GM06990 (cell line): ENCODE results near the gene BCAR3.
A peak's percentile ranks its signal among the peaks of the same experiment; 100 is the strongest.

Source experiments
- DNase-seq: peaks from one replicate; pipeline ENCODE4 v3.0.0-alpha.2; 2011; ENCODE audit not compliant: insufficient read length; ENCODE audit errors: extremely low read depth
- H3K27me3 ChIP-seq: replicated peaks from 2 replicates; pipeline ENCODE4 v1.6.0; 2011; ENCODE audit warnings: low read length; ENCODE audit not compliant: control insufficient read depth, insufficient read depth
- H3K36me3 ChIP-seq: 2 replicates; pipeline ENCODE4 v1.5.1; 2011; ENCODE audit warnings: low read length; ENCODE audit not compliant: control insufficient read depth, insufficient read depth
- H3K4me3 ChIP-seq: replicated peaks from 2 replicates; pipeline ENCODE4 v1.5.1; 2011; ENCODE audit warnings: low read depth, mild to moderate bottlenecking, control low read depth, low read length
- CTCF ChIP-seq: IDR thresholded peaks from 2 replicates; pipeline ENCODE4 v1.5.1; 2011; ENCODE audit warnings: low read length, control low read depth, mild to moderate bottlenecking, inconsistent platforms; ENCODE audit not compliant: insufficient read depth, poor library complexity, severe bottlenecking

Gene BCAR3

GRCh38 chr1:93638307-93638847, 43.3 kb downstream of the BCAR3 start:
- H3K4me3 ChIP-seq, result no peak overlapping the region
- H3K36me3 ChIP-seq, result no peaks in the 10 kb centered on the region
- H3K27me3 ChIP-seq, result no peaks in the 10 kb centered on the region
- no peak for TF ChIP-seq CTCF
- DNase-seq, result no peak

DNA sequence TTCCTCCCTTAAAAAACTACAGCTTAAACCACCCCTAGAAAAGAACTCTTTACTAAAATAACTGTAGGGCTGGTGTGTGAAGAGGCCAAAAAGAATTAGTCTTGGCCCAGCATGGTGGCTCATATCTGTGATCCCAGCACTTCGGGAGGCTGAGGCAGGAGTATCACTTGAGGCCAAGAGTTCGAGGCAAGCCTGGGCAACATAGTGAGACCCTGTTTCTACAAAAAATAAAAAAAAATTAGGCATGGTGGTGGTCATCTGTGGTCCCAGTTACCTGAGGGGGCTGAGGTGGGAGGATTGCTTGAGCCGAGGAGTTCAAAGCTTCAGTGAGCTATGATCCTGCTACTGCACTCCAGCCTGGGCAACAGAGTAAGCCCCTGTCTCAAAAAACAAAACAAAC, 44.9 kb downstream of the BCAR3 start:
- Histone ChIP-seq H3K4me3 (no peak overlapping the region), H3K27me3 (no peaks in the 10 kb centered on the region), H3K36me3 (no peaks in the 10 kb centered on the region)
- no peak for DNase-seq
- TF ChIP-seq CTCF, result no peak

DNA sequence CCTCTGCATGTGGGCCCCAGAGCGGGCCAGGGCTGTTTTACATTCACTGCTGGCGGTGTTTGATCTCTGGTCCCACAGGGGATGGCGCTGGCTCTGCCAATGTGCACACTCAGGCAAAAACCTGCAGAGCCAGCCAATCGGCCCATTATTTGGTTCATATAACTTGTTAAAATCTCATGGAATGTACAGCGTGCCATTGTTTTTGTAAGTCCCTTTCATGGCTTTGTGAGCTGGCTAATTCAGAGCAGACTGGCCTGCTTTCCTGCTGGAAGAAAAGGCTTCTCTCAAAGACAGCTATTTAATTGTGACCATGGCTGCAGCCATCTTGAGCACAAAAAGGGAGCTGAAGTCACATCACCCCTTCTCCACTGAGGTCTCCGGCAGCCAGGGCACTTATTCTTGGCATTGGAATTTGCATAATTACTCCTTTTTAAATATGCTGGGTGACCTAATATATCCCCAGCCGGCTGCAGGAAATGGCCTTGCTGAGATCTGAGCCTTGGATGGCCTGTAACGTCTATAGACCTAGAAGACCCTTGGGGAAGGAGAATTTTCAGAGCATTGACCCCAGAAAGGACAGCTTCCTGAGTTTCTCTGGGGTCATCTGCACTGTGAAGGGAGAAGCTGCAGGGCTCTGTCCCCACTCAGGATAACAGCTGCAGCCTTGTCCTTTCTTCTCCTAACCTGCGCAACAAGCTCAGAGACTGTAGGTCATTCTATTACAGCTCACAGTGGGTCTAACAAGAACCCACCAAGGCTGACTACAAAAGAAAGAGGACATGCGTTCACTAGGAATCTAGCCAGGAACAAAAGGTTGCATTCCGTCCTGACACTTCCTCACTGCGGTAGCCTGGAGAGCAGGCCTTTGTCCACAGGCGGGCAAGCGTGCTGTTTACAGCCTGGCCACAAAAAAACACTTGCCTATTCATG, 45.8 kb downstream of the BCAR3 start:
- no peaks in the 10 kb centered on the region for H3K27me3 ChIP-seq
- no peak for TF ChIP-seq CTCF
- H3K36me3 ChIP-seq, result no peaks in the 10 kb centered on the region
- H3K4me3 ChIP-seq, result no peak overlapping the region
- DNase-seq, result no peak

GRCh38 chr1:93633313-93633712, 48.3 kb downstream of the BCAR3 start:
- Histone ChIP-seq H3K4me3 (no peak overlapping the region), H3K36me3 (no peaks in the 10 kb centered on the region), H3K27me3 (no peaks in the 10 kb centered on the region)
- DNase-seq, result no peak
- TF ChIP-seq CTCF, result no peak

DNA sequence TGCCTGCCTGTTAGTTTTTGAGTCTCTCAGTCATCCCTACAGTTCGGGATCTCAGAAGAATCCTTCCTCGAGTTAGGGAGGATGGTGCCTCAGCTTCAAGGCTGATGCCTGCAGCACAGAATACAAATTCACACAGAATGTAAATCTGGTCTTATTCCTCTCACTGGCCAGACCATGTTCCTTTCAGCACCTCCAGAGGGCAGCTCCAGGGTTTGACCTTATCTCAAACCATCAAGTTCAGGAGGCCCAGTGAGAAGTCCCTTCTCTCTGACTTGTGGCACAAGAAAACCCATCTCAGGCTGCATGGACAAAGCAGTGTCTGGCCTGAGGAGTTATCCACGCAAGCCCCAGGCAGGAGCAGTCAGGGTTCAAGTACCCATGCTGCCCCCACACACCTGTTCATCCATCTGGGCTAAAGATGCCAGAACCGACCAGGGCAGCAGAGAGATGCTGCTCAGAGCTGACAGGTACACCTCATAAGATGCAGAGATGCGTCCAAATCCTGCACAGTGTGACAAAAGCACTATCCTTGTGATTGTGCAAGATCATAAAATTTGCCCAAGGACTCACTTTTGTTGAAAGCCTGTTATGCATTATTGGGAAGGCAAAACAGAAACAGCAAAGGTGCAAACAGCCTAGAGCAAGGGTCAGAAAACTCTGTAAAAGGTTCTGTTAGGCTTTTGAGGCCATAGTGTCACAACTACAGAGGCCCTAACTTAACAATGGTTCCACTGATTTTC, 49.8 kb downstream of the BCAR3 start:
- Histone ChIP-seq H3K36me3 (no peaks in the 10 kb centered on the region), H3K4me3 (no peak overlapping the region), H3K27me3 (no peaks in the 10 kb centered on the region)
- DNase-seq, result no peak
- TF ChIP-seq CTCF, result peak; percentile 44
